Vagina (tissue), 2 donors: ENCODE results near the gene MOB4. TPM values are rescaled to one million over a fixed set of nuclear protein-coding genes. Genes with fewer than 3 reads are reported as not detected.
A peak's percentile ranks its signal among the peaks of the same experiment; 100 is the strongest.
"Not testable (repeated sequence)": the region's sequence is repeated elsewhere in the genome, so short reads cannot be mapped to it uniquely, and the experiment has no call there.

Source experiments
- DNase-seq, 2 donors: peaks; one replicate each; pipeline ENCODE4 v3.0.0-alpha.2; 2017; ENCODE audit errors: extremely low spot score in 2 of 2
- H3K27ac ChIP-seq: fragments of 200-600 bp; sonication (generic); one replicate; pipeline ENCODE4 v1.5.1; 2019
- H3K27me3 ChIP-seq: fragments of 200-600 bp; sonication (generic); one replicate; pipeline ENCODE4 v1.5.1; 2019
- H3K36me3 ChIP-seq, 2 donors: fragments of 200-600 bp; sonication (generic); one replicate each; pipeline ENCODE4 v1.5.1; 2017 to 2019
- H3K4me1 ChIP-seq: fragments of 200-600 bp; sonication (generic); one replicate; pipeline ENCODE4 v1.5.1; 2019
- H3K4me3 ChIP-seq, 2 donors: fragments of 200-600 bp; sonication (generic); 1 replicate in 1 of 2; 2 replicates in 1 of 2; pipeline ENCODE4 v1.5.1; 2016 to 2019
- H3K9me3 ChIP-seq: fragments of 200-600 bp; sonication (generic); one replicate; pipeline ENCODE4 v1.5.1; 2019
- POLR2A ChIP-seq, 2 donors: fragments of 450-650 bp; IDR thresholded peaks; one replicate each; pipeline ENCODE4 v1.6.1; 2017; ENCODE audit warnings: antibody characterized with exemption in 2 of 2, mild to moderate bottlenecking in 2 of 2, moderate library complexity in 2 of 2
- POLR2AphosphoS5 ChIP-seq, 2 donors: sonication (generic); formaldehyde crosslinking; IDR thresholded peaks; one replicate each; pipeline ENCODE4 v1.9.0; 2017; ENCODE audit warnings: antibody characterized with exemption in 2 of 2, mild to moderate bottlenecking in 2 of 2, low read depth in 1 of 2; ENCODE audit not compliant: insufficient read depth in 1 of 2
- intact Hi-C: fragments of 100-400 bp; cut with DNase I; formaldehyde crosslinking; loops from one replicate; pipeline ENCODE4 v1.15.1; 2023
- total RNA-seq: library from RNA; depleted of rRNA; stranded (reverse); fragments of >200 nt; gene quantifications from one replicate; pipeline ENCODE4 v1.2.3, GENCODE V29; 2016
- TF ChIP-seq, protein P1 (sequence below), 3 experiments: fragments of 450-650 bp in 2 of 3; fragments of 200-600 bp in 1 of 3; sonication (generic) in 1 of 3; IDR thresholded peaks; one replicate each; pipeline ENCODE4 v1.5.1; 2017 to 2019; ENCODE audit warnings: antibody characterized with exemption in 3 of 3, mild to moderate bottlenecking in 2 of 3, moderate library complexity in 2 of 3

The MOB4 gene
- total RNA-seq, result 24.3 TPM

GRCh38 chr2:197515739-197516392 is at the start of gene MOB4:
MOB4 (plus strand) TSS chr2:197516066; CDS start chr2:197516087, 21 bp downstream.
- no peaks in the 10 kb centered on the region for H3K27me3 ChIP-seq
- intact Hi-C loops, result no loop called here
- peaks cover 33% of the 10 kb centered on the region for H3K4me1 ChIP-seq
- TF ChIP-seq POLR2A (IDR thresholded peaks at IDR 0.05) (peak; percentile 80 to 88), POLR2AphosphoS5 (IDR thresholded peaks at IDR 0.05; ENCODE audit: insufficient read depth in 1 of 2, low read depth in 1 of 2) (peak; percentile 95 to 98)
- TF ChIP-seq, protein P1, sequence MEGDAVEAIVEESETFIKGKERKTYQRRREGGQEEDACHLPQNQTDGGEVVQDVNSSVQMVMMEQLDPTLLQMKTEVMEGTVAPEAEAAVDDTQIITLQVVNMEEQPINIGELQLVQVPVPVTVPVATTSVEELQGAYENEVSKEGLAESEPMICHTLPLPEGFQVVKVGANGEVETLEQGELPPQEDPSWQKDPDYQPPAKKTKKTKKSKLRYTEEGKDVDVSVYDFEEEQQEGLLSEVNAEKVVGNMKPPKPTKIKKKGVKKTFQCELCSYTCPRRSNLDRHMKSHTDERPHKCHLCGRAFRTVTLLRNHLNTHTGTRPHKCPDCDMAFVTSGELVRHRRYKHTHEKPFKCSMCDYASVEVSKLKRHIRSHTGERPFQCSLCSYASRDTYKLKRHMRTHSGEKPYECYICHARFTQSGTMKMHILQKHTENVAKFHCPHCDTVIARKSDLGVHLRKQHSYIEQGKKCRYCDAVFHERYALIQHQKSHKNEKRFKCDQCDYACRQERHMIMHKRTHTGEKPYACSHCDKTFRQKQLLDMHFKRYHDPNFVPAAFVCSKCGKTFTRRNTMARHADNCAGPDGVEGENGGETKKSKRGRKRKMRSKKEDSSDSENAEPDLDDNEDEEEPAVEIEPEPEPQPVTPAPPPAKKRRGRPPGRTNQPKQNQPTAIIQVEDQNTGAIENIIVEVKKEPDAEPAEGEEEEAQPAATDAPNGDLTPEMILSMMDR (IDR thresholded peaks at IDR 0.05), result no peak
- peak in 1 of 2 donors; percentile 94 for DNase-seq
- peak within 1 kb of the TSS; percentile 93 for H3K27ac ChIP-seq
- no peaks in the 10 kb centered on the region for H3K36me3 ChIP-seq
- peak within 1 kb of the TSS; percentile 76 to 91 for H3K4me3 ChIP-seq
- H3K9me3 ChIP-seq, result no peaks in the 10 kb centered on the region

- H3K36me3 ChIP-seq, result peaks cover 0 to 66% of the 10 kb centered on the region in 2 donors
- no peak for DNase-seq
- H3K27ac ChIP-seq, result no peak overlapping the region
- no peaks in the 10 kb centered on the region for H3K4me1 ChIP-seq
- no peaks in the 10 kb centered on the region for H3K27me3 ChIP-seq
- TF ChIP-seq POLR2AphosphoS5 (IDR thresholded peaks at IDR 0.05; ENCODE audit: insufficient read depth in 1 of 2, low read depth in 1 of 2) (no peak), POLR2A (IDR thresholded peaks at IDR 0.05) (no peak)
- TF ChIP-seq, protein P1 (IDR thresholded peaks at IDR 0.05), result no peak
- intact Hi-C loops, result no loop called here
- no peak overlapping the region for H3K4me3 ChIP-seq
- no peaks in the 10 kb centered on the region for H3K9me3 ChIP-seq
Measured at GRCh38 chr2:197472166-197472565, 43.7 kb upstream of the MOB4 start.

- DNase-seq, result no peak
- Histone ChIP-seq H3K36me3 (peaks cover 0 to 39% of the 10 kb centered on the region in 2 donors), H3K4me1 (no peaks in the 10 kb centered on the region), H3K9me3 (no peaks in the 10 kb centered on the region), H3K27me3 (no peaks in the 10 kb centered on the region), H3K27ac (no peak overlapping the region), H3K4me3 (no peak overlapping the region)
- intact Hi-C loops, result no loop called here
- TF ChIP-seq POLR2A (IDR thresholded peaks at IDR 0.05), result no peak
- no peak for TF ChIP-seq POLR2AphosphoS5 (IDR thresholded peaks at IDR 0.05; ENCODE audit: insufficient read depth in 1 of 2, low read depth in 1 of 2)
- TF ChIP-seq, protein P1 (IDR thresholded peaks at IDR 0.05), result no peak
Measured at GRCh38 chr2:197477797-197478196, 38.1 kb upstream of the MOB4 start.

DNA sequence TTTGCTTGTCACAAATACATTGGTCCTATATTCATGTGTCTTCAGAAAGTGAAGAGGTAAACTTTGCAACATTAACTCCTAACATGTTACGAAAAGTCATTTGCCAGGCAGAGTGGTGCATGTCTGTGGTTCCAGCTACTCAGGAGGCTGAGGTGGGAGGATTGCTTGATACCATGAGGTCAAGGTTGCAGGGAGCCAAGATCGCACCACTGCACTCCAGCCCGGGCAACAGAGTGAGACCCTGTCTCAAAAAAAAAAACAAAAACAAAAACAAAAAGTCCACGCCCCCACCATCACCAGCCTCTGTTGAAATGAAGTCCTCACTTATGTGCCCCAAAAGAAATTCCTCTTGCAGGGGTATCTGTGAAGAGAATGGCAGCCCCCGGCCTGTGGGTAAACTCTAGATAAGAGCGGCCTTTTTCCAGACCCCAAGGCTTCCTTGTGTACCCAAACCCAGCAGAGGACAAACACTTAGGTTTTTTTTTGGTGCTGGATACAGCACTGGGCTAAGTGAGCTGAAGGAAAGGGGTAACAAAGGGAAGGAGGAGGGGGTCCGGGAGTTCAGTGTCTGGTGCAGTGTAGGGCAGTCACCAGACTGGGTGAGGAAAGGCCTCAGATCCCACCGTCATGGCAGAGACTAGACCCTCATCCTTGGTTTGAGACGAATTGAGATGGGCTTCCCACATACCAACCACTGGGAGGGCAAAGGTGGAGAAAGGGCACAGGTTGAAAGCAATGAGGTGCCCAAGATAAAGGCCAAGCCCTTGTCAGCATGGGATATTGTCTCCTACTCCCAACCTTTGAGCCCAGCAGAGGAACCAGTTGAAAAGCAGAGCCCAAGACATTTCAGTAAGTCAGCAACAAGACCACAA is 35.5 kb upstream of the MOB4 start:
- intact Hi-C loops, result no loop called here
- no peak overlapping the region for H3K4me3 ChIP-seq
- DNase-seq, result no peak
- no peaks in the 10 kb centered on the region for H3K4me1 ChIP-seq
- no peak for TF ChIP-seq POLR2AphosphoS5 (IDR thresholded peaks at IDR 0.05; ENCODE audit: insufficient read depth in 1 of 2, low read depth in 1 of 2)
- TF ChIP-seq, protein P1 (IDR thresholded peaks at IDR 0.05), result no peak
- no peak for TF ChIP-seq POLR2A (IDR thresholded peaks at IDR 0.05)
- H3K9me3 ChIP-seq, result no peaks in the 10 kb centered on the region
- H3K36me3 ChIP-seq, result peaks cover 0 to 27% of the 10 kb centered on the region in 2 donors
- H3K27me3 ChIP-seq, result no peaks in the 10 kb centered on the region
- no peak overlapping the region for H3K27ac ChIP-seq

GRCh38 chr2:197484248-197484647 is 31.6 kb upstream of the MOB4 start:
- intact Hi-C loops, DNase-seq, H3K27me3 ChIP-seq, H3K4me3 ChIP-seq, H3K27ac ChIP-seq, H3K4me1 ChIP-seq, H3K9me3 ChIP-seq: not testable (repeated sequence)
- H3K36me3 ChIP-seq, result peaks cover 0 to 37% of the 10 kb centered on the region in 2 donors
